Endothelial cell of umbilical vein (primary cell): Measurements from ENCODE around the gene MAP4K2. TPM values are rescaled to one million over a fixed set of nuclear protein-coding genes. Genes with fewer than 3 reads are reported as not detected.

Experiments
- BruUV-seq: library from RNA; stranded (reverse); fragments of 400-500 nt; replicated peaks from 2 replicates; lab custom pipeline; 2021; lab: Mats Ljungman, UMichigan
- CTCF ChIA-PET: fragments of 300-600, 350-600 bp; sonication (Branson Sonifier 250); formaldehyde crosslinking; loops from one replicate; lab custom pipeline; 2021; ENCODE audit warnings: antibody characterized with exemption, inconsistent platforms; lab: Charles Lee
- POLR2A ChIA-PET: fragments of 300-600, 350-600 bp; sonication (Branson Sonifier 250); formaldehyde crosslinking; loops from one replicate; lab custom pipeline; 2021; ENCODE audit warnings: antibody characterized with exemption, inconsistent platforms; lab: Charles Lee
- DNase-seq: peaks from one replicate; pipeline ENCODE4 v3.0.0-alpha.2; 2011; ENCODE audit warnings: low read depth, low spot score
- FAIRE-seq: peaks from 2 replicates; lab custom pipeline; 2011; peaks lifted over from hg19 to GRCh38; lab: Jason Lieb, UNC
- H2AFZ ChIP-seq: 2 replicates; pipeline ENCODE4 v1.6.0; 2012; ENCODE audit warnings: low read depth, low read length, control low read depth, inconsistent platforms
- H3K27ac ChIP-seq: 2 replicates; pipeline ENCODE4 v1.5.1; 2011; ENCODE audit warnings: low read depth, mild to moderate bottlenecking, control low read depth, low read length, moderate library complexity; ENCODE audit not compliant: insufficient read depth
- H3K27me3 ChIP-seq, 2 experiments: 2 replicates each; pipeline versions ENCODE4 v1.6.0 to v1.6.1; 2011; ENCODE audit warnings: low read length in 2 of 2, mixed read lengths in 1 of 2; ENCODE audit not compliant: control insufficient read depth in 2 of 2, insufficient read depth in 2 of 2
- H3K36me3 ChIP-seq, 2 experiments: 2 replicates in 1 of 2; 3 replicates in 1 of 2; pipeline ENCODE4 v1.5.1; 2011; ENCODE audit warnings: low read length in 2 of 2, mild to moderate bottlenecking in 1 of 2, moderate library complexity in 1 of 2; ENCODE audit not compliant: control insufficient read depth in 2 of 2, insufficient read depth in 2 of 2; ENCODE audit errors: extremely low read depth in 1 of 2
- H3K4me1 ChIP-seq: 3 replicates; pipeline ENCODE4 v1.5.1; 2011; ENCODE audit warnings: mild to moderate bottlenecking, low read length; ENCODE audit not compliant: control insufficient read depth, insufficient read depth; ENCODE audit errors: extremely low read depth
- H3K4me2 ChIP-seq: 2 replicates; pipeline ENCODE4 v1.6.1; 2011; ENCODE audit warnings: low read length, control low read depth, mixed read lengths; ENCODE audit not compliant: insufficient read depth
- H3K4me3 ChIP-seq, 3 experiments: fragments of 200-600 bp in 1 of 3; sonication (generic), shearing (Covaris generic) in 1 of 3; replicated peaks in 1 of 3; 2 replicates each; pipeline ENCODE4 v1.5.1; 2011 to 2016; ENCODE audit warnings: control low read depth in 3 of 3, low read length in 3 of 3, mild to moderate bottlenecking in 2 of 3, inconsistent platforms in 1 of 3, low read depth in 1 of 3, moderate library complexity in 1 of 3; ENCODE audit not compliant: insufficient read depth in 1 of 3
- H3K79me2 ChIP-seq: 2 replicates; pipeline ENCODE4 v1.6.0; 2012; ENCODE audit warnings: low read length, inconsistent platforms; ENCODE audit not compliant: control insufficient read depth, insufficient read depth
- H3K9ac ChIP-seq: replicated peaks from 2 replicates; pipeline ENCODE3; 2011; ENCODE audit warnings: low read length, control low read depth; ENCODE audit not compliant: insufficient read depth; ENCODE audit errors: extremely low read depth
- H3K9me1 ChIP-seq: replicated peaks from 3 replicates; pipeline ENCODE4 v1.6.0; 2011; ENCODE audit warnings: mild to moderate bottlenecking, low read length; ENCODE audit not compliant: control insufficient read depth, insufficient read depth; ENCODE audit errors: extremely low read depth
- H3K9me3 ChIP-seq: replicated peaks from 2 replicates; pipeline ENCODE4 v1.5.1; 2012; ENCODE audit warnings: low read length, inconsistent platforms; ENCODE audit not compliant: control insufficient read depth, insufficient read depth
- H4K20me1 ChIP-seq: replicated peaks from 2 replicates; pipeline ENCODE3; 2011; ENCODE audit warnings: mild to moderate bottlenecking, low read length; ENCODE audit not compliant: control insufficient read depth, insufficient read depth; ENCODE audit errors: extremely low read depth
- EZH2 ChIP-seq: IDR thresholded peaks from 2 replicates; pipeline ENCODE4 v1.6.1; 2012; ENCODE audit warnings: borderline replicate concordance, low read depth, mild to moderate bottlenecking, moderate library complexity, low read length, inconsistent platforms; ENCODE audit not compliant: severe bottlenecking
- FOS ChIP-seq: IDR thresholded peaks from 2 replicates; pipeline ENCODE4 v1.6.1; 2011; ENCODE audit warnings: mild to moderate bottlenecking, low read length, moderate library complexity, borderline replicate concordance; ENCODE audit not compliant: insufficient read depth
- GATA2 ChIP-seq: IDR thresholded peaks from 2 replicates; pipeline ENCODE4 v1.7.0; 2011; ENCODE audit warnings: low read depth, mild to moderate bottlenecking, moderate library complexity, mixed read lengths, low read length; ENCODE audit not compliant: insufficient read length, insufficient read depth
- JUN ChIP-seq: IDR thresholded peaks from 2 replicates; pipeline ENCODE4 v1.6.1; 2011; ENCODE audit warnings: borderline replicate concordance, low read depth; ENCODE audit not compliant: insufficient read length, insufficient read depth
- MYC ChIP-seq: IDR thresholded peaks from one replicate; pipeline ENCODE4 v1.6.1; 2011; ENCODE audit warnings: mild to moderate bottlenecking, low read depth, low read length
- POLR2A ChIP-seq: IDR thresholded peaks from 2 replicates; pipeline ENCODE4 v1.6.1; 2012; ENCODE audit warnings: low read depth, mild to moderate bottlenecking, control low read depth, low read length
- POLR2AphosphoS5 ChIP-seq: IDR thresholded peaks from 2 replicates; pipeline ENCODE4 v1.6.1; 2012; ENCODE audit warnings: low read depth, mild to moderate bottlenecking, control low read depth, low read length, moderate library complexity; ENCODE audit not compliant: insufficient read depth
- dilution Hi-C: fragments of 300-500 bp; cut with MboI; formaldehyde crosslinking; loops from one replicate; pipeline ENCODE4 v1.15.0; 2019; ENCODE audit warnings: low sequenced_read_pairs; ENCODE audit not compliant: extremely low pct_ligation_motif_present
- intact Hi-C: fragments of 100-400 bp; cut with micrococcal nuclease; formaldehyde crosslinking; loops from one replicate; pipeline ENCODE4 v1.10.0; 2022
- polyA plus RNA-seq, 4 experiments: library from polyadenylated mRNA; depleted of rRNA in 3 of 4; stranded (reverse) in 3 of 4; unstranded in 1 of 4; fragments of >200 nt; gene quantifications; 2 replicates each; pipeline versions ENCODE4 v1.2.1 to v1.2.3, GENCODE V29; 2011 to 2012; ENCODE audit warnings: missing spikeins in 1 of 4
- total RNA-seq: library from RNA; stranded (reverse); gene quantifications from 2 replicates; pipeline ENCODE4 v1.2.3, GENCODE V29; 2021
- TF ChIP-seq, protein P1 (sequence below), 2 donors: IDR thresholded peaks; 1 replicate in 1 of 2; 2 replicates in 1 of 2; pipeline ENCODE4 v1.5.1; 2011; ENCODE audit warnings: low read length in 2 of 2, mild to moderate bottlenecking in 2 of 2, moderate library complexity in 2 of 2, control low read depth in 1 of 2, inconsistent platforms in 1 of 2, low read depth in 1 of 2; ENCODE audit not compliant: insufficient read depth in 1 of 2; ENCODE audit errors: extremely low read depth in 1 of 2
- TF ChIP-seq, protein P2 (sequence below): IDR thresholded peaks from 2 replicates; pipeline ENCODE4 v1.6.1; 2011; ENCODE audit not compliant: insufficient read depth, insufficient read length

MAP4K2 gene
- total and polyA plus RNA-seq, 2 donors (not counting 3 experiments of a cell fraction or from before 2014, with no cell fraction given): 43.3 to 44.0 TPM

DNA sequence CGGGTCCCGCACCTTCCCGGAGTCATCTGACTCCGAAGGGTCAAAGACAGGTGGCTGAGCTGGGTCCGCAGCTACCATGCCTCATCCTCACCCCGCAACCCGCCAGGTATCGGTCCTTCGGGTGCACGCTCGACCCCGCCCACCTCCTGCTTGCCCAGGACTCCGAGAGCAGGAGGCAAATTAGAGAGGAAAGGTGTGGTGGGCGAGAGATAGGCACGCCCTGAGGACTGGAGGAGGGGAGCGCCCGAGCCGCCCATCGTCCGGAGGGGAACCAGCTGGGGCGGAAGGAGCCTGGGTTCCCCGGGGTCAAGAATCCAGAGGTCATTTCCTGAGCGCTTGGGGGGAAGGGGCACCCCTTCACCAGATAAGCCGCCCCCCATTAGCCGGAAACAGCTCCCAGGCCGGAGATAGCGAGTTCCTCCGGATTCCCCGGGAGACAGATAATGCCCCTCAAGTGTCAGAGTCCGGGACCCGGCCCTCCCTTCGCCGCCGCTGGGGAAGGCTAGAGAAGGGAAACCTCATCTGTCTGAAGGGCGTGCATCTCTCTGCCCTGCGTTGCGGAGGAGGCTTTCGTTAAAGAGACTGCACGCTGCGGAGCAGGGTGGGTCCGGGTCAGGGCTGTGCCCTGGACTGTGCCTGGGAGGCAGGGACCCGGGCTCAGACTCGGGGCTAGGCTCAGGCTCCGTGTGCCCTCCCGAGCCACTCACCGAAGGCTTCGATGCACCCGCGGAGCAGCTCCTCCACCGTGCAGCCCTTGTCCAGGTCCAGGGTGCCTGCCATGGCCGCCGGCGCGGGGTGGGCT is 60.7 kb downstream of the MAP4K2 start:
- Histone ChIP-seq H3K79me2 (no peaks in the 10 kb centered on the region), H2AFZ (peak overlapping the region; percentile 72), H3K27ac (no peak overlapping the region), H3K9me1 (no peaks in the 10 kb centered on the region), H3K4me3 (peak overlapping the region in 2 of 3 experiments; percentile 2 to 19), H3K9me3 (no peaks in the 10 kb centered on the region), H4K20me1 (no peaks in the 10 kb centered on the region), H3K9ac (no peak overlapping the region), H3K27me3 (peaks cover 27 to 32% of the 10 kb centered on the region in 2 experiments), H3K4me1 (peaks cover 13% of the 10 kb centered on the region), H3K36me3 (no peaks in the 10 kb centered on the region), H3K4me2 (peak overlapping the region; percentile 64)
- FAIRE-seq (no peak), DNase-seq (no peak)
- no TSS peak for BruUV-seq
- ChIA-PET CTCF (interaction anchor here (0.6 to 1.8 kb wide), 6 partner anchors 9 to 53 kb away, joined by 3 to 14 read pairs (median 6); no protein-coding TSS in a partner anchor), POLR2A (no interaction called here)
- dilution Hi-C loops (no loop called here), intact Hi-C loops (loop anchor here (1.0 kb wide), 2 partner anchors 54 to 189 kb away; no protein-coding TSS in a partner anchor)
- TF ChIP-seq EZH2: no peak
- TF ChIP-seq POLR2A: no peak
- TF ChIP-seq GATA2: no peak
- TF ChIP-seq, protein P1, sequence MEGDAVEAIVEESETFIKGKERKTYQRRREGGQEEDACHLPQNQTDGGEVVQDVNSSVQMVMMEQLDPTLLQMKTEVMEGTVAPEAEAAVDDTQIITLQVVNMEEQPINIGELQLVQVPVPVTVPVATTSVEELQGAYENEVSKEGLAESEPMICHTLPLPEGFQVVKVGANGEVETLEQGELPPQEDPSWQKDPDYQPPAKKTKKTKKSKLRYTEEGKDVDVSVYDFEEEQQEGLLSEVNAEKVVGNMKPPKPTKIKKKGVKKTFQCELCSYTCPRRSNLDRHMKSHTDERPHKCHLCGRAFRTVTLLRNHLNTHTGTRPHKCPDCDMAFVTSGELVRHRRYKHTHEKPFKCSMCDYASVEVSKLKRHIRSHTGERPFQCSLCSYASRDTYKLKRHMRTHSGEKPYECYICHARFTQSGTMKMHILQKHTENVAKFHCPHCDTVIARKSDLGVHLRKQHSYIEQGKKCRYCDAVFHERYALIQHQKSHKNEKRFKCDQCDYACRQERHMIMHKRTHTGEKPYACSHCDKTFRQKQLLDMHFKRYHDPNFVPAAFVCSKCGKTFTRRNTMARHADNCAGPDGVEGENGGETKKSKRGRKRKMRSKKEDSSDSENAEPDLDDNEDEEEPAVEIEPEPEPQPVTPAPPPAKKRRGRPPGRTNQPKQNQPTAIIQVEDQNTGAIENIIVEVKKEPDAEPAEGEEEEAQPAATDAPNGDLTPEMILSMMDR (IDR thresholded peaks at IDR 0.05; ENCODE audit: extremely low read depth in 1 of 2, insufficient read depth in 1 of 2, low read depth in 1 of 2, low read length in 2 of 2): no peak
- no peak for TF ChIP-seq POLR2AphosphoS5
- no peak for TF ChIP-seq FOS
- TF ChIP-seq, protein P2, sequence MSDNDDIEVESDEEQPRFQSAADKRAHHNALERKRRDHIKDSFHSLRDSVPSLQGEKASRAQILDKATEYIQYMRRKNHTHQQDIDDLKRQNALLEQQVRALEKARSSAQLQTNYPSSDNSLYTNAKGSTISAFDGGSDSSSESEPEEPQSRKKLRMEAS: no peak
- no peak for TF ChIP-seq JUN
- no peak for TF ChIP-seq MYC
